GOT3 (cell line): ENCODE data around the gene APBA2.

ENCODE experiments used
- DNase-seq: peaks from one replicate; lab custom pipeline; 2025; ENCODE audit warnings: mixed read lengths; lab: John Stamatoyannopoulos, UW

APBA2 gene

DNA sequence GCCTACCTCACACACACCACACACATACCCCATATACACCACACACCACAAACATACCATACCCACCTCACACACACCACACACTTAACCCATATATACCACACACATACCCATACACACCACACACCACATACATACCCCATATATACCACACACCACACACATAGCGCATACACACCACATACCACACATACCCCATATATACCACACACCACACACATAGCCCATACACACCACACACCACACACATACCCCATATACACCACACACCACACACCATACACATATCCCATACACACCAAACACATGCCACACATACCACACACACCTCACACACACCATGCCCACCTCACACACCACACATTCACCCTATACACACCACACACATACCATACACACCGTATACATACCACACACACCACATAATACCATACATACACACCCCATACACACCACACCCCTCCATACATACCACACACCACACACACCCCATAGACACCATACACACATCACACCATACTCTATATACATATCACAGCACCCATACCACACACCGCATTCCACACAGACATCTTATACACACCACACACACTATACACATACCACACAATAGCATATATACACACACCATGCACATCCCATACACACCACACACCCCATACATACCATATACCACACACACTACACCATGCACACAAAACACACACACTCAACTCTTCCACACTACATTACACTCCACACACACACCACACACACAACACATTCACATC, 29.5 kb downstream of the APBA2 start:
- DNase-seq, result no peak

DNA sequence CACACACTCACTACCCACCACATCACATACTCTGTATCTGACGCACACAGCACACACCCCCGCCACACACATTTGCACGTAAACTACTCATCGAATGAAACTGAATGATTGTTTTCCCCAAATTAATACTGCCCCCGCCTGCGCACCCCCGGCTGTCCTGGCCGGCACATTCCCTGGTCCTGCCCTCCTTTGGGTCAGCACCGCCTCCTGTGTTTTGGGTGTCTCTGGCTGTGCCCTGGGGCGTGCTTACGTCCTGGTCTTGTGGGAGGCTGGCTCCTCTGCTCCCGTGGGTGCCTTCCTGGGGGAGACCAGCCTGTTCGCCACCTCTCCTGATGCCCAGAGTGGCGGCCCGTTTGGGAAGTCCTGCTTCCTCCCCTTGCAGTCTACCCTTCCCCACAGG, 30.2 kb downstream of the APBA2 start:
- no peak for DNase-seq

DNA sequence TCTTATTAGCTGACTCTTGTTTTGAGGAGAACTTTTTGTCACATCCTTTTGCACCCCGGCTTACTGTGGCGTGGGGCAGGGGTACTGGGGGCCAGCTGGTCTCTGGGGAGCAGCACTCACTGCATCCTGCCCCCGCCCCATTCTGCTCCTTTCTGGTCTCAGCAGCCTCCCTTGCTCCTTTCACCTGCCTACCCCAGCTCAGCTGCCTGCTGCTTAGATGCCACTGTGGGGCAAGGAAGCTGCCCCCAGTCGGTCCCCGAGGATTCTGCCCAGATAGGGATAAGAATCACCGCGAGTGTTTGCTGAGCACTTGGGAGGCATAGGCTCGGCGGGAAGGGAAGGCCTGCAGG, 32.0 kb downstream of the APBA2 start:
- DNase-seq, result no peak

DNA sequence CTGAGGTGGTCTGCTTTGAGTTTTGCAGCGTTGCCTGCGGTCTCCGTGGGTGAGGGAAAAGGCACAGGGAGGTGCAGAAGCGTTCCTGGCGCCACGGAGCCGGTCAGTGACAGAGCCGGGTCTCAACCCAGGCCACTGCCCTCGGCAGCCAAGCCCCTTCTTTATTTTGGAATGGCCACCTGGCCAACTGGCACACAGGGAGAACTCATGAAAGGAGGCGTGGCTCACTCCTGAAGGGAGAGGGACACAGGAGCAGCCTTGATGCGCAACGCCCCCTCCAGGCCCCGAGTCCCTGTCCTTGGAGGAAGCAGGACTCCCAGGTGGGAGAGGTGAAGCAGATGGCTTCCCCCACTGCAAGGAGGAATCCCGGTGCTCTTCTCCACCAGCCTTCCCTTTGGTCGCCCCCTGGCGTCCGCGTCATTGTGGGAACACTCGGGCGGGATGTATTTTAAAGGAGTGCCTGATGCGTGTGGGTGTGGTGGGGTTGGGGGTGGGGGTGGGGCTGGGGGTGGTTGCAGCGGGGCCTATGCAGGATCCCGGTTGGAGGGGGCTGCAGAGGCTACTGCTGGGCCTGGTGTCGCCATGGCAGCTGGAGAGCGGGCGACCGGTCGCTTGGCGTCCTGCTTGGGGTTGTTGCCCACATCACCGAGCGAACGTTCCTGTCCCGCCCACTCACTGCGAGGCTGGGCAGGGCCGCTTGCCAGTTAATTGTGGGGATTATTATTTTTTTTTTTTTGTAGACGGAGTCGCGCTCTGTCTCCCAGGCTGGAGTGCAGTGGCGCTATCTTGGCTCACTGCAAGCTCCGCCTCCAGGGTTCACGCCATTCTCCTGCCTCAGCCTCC, 32.6 kb downstream of the APBA2 start:
- no peak for DNase-seq

DNA sequence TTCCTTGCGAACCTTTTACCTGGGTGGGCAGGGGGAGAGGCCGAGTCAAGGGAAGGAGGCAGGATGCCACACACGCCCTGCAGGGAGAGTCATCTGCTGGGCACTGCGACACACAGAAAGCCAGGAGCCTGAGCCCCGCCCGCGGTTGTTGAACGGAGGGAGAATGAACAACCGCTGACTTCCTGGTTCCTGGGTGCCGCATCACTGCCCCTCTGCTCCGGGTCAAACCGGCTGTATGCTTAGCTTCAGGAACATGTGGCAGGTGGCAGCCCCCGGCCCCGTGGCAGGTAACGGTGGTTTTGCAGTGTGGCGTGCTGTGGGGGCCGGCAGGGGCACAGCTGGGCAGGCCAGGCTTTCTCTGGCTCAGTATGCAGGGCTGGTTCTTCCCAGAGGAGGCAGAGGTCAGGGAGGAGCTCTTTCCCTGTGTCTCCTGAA, 33.4 kb downstream of the APBA2 start:
- no peak for DNase-seq

DNA sequence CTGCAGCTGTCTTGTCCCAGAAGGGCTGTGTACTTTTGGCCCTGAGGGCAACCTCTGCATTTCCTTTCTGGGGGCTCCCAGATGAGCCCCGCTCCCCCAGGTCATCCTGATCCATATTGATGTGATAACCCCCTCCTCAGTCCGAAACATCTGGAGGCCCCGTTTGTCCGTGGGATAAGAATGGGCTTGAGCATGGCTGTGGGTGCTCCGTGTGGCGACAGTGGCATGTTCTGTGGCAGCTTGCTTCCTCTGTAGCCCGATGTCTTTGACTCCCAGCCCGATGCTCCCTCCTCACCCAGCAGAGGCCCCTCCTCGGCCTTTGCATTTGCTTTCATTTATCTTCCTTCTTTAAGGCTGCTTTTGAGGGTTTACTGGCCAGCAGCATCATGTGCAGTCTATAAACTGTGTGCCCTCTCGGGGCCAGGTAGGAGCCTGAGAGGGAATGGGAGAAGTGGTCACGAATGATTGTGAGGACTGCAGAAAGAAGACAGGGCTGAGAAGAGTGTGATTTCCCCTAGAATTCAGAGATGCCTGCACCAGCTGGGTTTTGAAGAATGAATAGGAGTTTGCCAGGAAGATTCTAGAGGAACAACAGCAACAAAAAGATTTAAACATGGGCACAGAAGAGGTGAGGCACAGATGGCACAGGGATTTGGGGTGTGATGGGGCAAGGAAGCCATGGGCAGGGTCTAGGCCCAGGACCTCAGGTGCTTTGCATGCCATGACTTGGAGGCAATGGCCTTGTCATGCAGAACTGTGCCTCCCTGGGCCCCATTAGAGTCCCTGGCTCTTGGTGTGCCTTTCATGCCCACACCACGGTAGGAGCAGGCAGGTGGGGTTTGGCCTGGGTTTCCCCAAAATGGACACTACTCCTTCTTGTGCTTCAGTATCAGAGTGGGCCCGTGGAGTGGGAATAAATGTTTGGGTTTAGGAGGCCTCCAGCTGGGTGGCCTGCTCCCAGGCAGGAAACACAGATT, 34.2 kb downstream of the APBA2 start:
- DNase-seq, result no peak

DNA sequence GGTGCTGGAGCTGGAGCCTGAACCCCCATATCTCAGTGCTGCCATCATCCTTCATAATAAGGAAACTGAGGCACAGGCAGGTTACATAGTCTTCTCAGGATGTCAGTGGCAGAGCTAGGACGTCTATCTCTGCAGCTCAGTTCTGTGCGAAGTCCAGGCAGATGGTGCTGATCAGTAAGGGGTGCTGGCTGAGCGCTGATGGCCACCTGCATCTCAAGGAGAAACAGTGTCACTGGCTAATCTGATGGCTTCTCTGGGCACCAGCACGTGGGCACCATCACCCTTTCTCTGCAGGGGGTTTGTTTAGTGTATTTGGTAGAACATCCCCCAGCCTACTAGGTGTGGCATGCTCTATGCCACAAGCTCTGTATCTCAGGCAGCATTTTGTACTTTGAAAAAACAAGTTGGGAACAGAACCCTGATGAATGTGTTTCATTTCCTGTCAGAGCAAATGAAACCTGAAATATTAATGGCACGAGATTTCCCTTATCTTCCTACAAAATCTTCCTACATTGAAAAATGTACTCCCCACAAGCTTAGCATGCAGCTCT, 35.1 kb downstream of the APBA2 start:
- DNase-seq, result no peak

DNA sequence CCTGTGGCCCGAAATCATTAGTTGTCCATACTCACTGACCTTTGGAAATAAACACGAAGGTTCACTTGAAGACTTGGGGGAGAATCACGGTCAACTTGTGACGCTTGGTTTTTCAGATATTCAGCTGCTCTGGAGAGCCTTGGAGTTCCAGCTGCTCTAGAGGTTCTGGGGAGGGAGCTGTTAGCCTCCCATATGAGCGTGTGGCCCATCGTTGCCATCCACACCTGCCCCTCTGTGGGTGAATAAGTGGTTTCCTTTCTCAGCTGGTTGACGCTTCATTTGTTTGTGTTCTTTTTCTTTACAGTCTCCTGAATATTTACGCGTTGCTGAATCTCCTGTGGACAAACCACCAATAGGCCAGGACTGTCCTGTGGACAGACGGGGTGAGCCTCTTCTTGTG, 35.6 kb downstream of the APBA2 start:
- no peak for DNase-seq

DNA sequence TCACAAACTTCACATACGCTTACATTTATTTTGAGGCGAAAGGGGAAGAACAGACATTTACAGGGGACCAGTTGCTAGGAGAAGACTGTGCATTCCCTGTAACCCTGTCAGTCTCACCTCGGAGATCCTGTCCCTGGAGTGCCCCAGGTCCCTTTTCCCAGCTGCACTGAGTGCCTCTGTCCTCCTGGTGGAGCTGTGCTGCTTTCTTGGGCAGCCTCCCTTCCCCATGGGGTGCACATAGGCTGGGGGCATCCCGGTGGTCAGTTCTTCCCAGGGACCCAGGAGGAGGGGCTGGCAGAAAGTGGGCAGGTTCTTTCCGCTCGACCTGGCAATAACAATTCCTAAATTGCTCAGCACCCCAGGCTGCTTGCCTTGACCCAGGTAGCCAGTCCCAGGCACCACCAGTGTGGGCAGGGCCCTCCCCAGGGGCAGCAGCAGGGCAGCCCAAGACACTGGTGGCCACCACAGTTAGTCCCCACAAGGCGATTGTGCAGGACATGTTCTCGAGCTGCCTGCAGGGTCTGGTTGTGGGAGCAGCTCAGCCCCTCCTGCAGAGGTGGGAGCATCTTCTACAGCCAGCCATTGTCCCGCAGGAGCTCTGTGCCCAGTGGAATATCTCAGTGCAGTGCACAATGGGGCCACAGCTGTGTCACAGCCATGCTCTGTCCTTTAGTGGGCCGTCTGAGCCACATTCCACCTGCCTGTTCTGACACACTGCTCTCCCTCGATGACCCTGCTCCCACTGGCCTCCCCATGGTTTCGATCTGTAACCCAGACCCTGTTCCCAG, 36.3 kb downstream of the APBA2 start:
- no peak for DNase-seq

DNA sequence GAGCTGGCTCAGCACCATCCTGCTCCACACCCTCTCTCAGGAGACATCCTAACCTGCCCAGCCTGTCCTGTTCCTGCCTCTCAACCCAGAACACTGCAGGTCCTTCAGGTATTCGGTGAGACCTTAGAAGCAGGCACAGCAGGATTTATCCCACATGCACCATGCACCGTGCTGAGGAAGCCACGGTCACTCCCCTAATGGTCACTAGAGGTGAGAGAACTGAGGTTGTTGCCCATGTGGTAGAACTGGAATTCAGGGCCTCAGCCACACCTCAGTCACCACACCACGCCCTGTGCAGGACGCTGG, 36.9 kb downstream of the APBA2 start:
- no peak for DNase-seq

DNA sequence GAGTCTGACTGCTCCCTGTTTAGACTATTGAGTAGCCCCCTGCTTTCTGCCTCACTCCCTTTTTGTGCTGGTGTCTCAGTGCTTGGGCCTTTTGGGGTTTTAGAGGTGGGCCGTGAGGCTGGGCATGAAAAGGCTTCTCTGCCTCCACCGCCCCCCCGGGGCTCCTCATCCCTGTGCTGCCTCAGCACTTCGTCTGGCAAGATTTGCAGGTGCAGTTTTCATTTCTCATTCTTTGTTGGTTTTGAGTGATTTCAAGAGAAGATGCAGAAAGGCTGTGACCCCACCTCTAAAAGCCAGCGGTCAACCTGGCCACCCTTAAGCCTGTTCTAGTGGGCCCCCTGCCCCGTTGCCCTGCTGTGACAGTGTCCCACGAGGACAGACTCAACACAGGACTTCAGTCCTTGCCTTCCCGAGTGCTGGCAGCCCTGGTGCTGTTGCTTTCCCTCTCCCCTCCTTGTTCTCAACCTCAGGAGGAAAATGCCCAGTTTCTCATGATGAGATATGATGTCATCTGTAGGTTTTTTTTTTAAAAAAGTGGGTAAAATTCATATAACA, 38.0 kb downstream of the APBA2 start:
- DNase-seq, result no peak

DNA sequence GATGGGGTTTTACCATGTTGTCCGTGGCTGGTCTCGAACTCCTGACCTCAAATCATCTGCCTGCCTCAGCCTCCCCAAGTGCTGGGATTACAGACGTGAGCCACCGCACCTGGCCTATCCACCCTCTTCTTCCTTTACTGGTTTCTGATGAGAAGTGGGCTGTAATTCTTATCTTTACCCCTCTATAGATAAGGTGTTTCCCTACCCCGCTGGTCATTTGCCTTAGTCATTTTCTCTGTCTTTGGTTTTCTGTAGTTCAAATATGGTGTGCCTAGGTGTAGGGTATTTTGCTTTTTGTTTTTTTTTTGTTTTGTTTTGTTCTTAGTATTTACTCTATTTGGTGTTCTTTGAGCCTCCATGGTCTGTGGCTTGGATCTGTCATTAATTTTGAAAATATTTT, 41.3 kb downstream of the APBA2 start:
- no peak for DNase-seq

DNA sequence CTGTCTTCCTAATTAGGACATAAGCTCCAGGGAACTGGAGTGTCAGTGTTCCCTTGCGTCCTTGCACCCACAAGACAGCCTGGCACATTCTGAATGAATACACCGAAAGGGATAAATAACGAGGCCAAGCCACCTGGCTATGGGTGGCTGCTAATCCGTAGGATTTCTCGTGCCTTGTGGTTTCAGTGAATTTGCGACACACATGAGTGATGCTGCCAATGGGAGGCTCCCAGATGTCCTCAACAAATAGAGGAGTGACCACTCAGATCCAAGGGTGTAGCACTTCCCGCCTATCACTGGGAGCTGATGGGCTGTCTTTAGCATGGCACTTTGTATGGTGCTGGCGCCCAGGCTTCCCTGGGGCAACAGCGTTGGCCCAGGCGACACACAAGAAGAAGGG, 43.4 kb downstream of the APBA2 start:
- no peak for DNase-seq

DNA sequence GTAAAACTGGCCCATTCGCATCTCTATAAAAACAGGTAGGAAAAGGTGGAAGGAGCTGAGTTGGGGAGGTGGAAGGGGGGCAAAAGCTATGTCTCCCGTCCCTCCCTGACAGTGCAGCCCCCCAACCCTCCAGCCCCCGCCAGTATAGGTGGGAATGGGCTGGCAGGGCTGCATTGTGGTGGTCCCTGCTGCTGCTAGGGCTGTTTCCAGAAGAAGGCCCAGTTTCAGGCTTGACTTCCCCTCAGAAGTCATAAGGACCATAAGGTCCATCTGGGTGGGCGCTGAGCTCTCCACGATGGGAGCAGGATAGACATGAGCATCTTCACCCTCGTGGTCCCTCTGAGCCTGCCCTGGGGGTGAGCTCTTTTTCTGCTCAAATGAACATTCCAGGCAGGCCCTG, 44.2 kb downstream of the APBA2 start:
- DNase-seq, result no peak

DNA sequence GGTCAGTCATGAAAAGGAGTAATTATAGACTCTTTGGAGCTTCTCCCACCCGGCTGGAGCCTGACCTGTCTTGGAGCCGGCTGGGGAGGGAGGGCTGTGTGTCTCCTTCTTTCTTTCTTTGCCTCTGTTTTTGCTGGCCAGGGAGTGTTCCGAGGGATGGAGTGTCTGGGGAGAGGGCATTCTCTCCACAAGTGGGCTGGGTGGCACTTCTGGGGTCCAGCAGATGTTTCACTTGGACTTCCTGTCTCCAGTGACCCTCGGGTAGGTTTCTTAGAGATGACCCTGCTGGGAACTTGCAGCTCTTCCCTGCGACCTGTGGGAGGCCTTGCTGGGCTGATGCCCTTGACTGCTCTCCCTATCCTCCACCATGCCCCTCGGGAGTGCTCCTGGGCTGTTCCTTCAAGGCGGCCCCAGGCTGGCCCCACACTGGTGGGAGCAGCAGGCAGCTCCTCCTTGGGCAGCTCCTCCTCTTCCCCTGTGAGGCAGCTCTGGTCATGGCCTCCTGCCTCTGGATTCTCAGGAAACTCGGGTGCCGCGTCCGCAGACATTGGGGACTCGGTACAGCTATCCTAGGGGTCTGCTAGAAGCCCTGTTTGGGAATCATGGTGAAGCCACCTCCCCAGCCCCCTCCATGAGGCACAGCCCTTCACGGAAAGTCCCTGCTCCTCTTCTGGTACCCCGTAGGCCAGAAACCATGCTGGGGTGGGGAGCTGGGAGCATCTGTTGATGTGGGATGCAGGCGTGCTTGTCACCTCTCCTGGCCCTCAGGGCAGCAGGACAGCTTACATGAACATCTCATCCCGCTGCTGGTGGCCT, 44.9 kb downstream of the APBA2 start:
- no peak for DNase-seq

DNA sequence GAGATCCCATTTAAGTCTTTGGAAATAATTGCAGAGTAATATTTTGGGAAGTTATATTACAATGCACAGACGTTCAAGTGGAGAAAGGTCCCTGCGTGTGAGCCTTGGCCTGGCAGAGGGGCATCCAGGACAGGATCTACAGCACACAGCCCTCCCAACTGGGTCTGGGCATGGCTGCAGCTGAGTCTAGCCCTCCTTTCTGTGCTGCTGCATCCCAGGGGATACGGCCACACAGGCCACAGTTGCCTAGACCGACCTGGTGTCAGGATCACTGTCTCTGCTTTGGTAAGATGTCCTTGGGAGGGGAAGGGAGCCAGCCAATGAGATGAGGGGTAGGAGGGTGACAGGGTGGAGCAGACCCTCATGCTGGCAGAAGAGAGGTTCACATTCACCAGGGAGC, 46.1 kb downstream of the APBA2 start:
- no peak for DNase-seq

DNA sequence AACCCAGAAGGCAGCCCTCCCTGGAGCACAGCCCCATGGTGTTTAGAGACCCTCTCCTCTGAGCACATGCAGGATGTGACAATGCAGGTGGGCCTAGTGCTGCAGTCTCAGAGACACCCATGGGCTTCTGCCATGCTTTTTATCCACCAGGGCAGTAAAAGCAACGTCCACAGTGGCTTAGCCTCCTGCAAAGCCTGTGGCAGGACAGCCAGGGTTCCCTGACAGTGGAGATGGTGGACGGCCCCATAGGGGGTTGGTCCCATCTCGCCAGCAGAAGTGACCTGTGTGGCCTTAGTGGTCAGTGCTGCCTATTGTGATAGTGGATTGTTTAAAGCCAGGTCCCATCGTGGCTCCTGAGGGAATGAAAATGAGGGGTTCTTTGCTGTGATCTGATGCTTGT, 46.6 kb downstream of the APBA2 start:
- no peak for DNase-seq

DNA sequence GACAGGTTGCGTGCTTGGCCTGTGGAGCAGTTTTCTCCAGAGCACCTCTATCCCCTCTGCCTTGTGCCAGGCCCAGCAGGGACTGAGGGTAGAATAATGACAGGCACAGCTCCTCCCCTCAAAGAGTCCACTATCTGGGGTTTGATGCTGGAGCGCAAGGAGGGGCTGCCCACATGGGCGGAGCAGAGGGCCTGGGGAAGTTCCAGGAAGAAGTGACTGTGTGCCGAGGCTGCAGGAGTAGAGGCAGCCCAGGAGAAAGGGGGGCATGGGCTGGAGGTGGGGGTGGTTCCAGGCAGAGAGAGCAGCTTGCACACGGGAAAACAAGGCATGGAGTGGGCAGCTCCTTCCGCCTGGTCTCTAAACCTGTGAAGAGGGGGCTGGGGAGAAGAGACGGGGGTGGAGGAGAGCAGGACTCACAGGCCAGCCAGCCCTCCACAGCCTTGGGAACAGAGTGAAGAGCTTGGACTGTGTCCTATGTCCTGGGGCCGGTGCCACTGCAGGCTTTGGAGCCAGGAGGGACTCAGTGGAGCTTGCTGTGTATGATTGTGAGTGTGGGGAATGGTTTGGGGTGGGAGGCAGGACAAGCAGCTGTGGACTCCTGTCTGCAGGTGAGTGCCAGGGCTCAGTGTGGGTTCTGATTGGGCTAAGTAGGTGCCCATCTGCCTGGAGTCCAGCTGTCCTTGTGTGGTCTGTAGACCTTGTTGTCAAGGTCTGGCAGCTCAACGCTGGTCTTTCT, 48.1 kb downstream of the APBA2 start:
- DNase-seq, result no peak

DNA sequence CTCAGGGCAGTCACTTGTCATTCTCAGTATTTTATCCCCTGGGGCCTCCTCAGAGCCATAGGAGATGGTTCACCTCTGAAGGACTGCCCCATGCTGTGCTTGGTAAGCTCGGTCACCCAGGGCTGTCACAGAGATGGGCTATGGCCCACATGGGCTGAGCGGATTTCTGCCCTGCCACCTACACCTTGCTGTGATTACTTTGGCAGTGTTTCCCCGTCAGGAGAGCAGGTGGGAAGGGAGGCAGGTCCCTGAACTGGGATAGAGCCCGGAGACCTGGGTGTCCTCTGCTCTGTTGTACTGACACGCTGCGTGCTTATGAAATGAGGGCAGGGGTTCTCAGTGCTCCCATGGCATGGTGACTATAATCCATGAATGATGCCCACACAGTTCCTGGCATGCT, 48.9 kb downstream of the APBA2 start:
- no peak for DNase-seq

DNA sequence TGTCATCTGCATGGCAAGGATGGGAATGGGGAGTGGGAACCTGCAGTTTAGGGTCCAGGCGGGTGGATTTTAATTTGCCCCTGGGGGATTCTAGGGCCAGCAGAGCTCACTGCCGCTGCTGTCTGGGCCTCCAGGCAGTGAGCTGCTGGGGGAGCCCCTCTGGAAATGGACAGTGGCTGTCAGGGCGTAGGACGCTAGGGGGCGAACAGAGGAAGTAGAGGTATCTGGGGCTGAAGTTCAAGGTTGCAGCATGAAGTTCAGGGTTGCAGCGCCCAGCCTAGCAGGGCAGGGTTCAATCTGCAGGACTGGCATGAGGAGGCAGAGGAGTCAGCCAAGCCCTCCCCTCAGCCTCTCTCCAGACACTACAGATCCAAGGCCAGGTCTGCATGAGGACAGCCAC, 49.5 kb downstream of the APBA2 start:
- no peak for DNase-seq
